SK-N-SH treated with all-trans-retinoic acid at 6 μM for 48 hours (cell line): ENCODE data around the gene DSCAM.

Experiments
- ARNTL ChIP-seq: fragments of 450-650 bp; formaldehyde crosslinking; IDR thresholded peaks from 2 replicates; pipeline ENCODE4 v1.5.0; 2020; ENCODE audit warnings: low read depth, mild to moderate bottlenecking, moderate library complexity, borderline replicate concordance
- BACH2 ChIP-seq: fragments of 250-450 bp; sonication (Bioruptor Pico); IDR thresholded peaks from 2 replicates; pipeline ENCODE4 v1.9.0; 2021; ENCODE audit warnings: mild to moderate bottlenecking, borderline replicate concordance
- PATZ1 ChIP-seq: fragments of 250-450 bp; sonication (Bioruptor Pico); IDR thresholded peaks from 2 replicates; pipeline ENCODE4 v1.8.0; 2020; ENCODE audit warnings: mild to moderate bottlenecking, moderate library complexity, borderline replicate concordance
- TOX ChIP-seq: fragments of 250-450 bp; sonication (Bioruptor Pico); IDR thresholded peaks from 2 replicates; pipeline ENCODE4 v1.8.0; 2021; ENCODE audit warnings: mild to moderate bottlenecking, moderate library complexity, borderline replicate concordance

GRCh38 chr21:40340357-40340756, 506.6 kb downstream of the DSCAM start:
- TF ChIP-seq TOX (CRISPR knock-in tag) (no peak), ARNTL (CRISPR knock-in tag) (no peak), BACH2 (CRISPR knock-in tag) (no peak), PATZ1 (no peak)
